ENCODE results near the gene GNB1L.

Gene GNB1L

GRCh38 chr22:19738664-19739447 is 115.8 kb downstream of the GNB1L start:
- no peak for DNase-seq (ENCODE audit: low read depth in 2 of 3, low spot score in 1 of 3)

- DNase-seq (ENCODE audit: low read depth in 2 of 3, low spot score in 1 of 3), result no peak
Observed at GRCh38 chr22:19737846-19738663, 116.6 kb downstream of the GNB1L start.

GRCh38 chr22:19735665-19736510 is 118.8 kb downstream of the GNB1L start:
- DNase-seq (ENCODE audit: low read depth in 2 of 3, low spot score in 1 of 3), result no peak

- no peak for DNase-seq (ENCODE audit: low read depth in 2 of 3, low spot score in 1 of 3)
Observed at GRCh38 chr22:19734837-19735382, 119.8 kb downstream of the GNB1L start.

- no peak for DNase-seq (ENCODE audit: low read depth in 2 of 3, low spot score in 1 of 3)
Observed at GRCh38 chr22:19734163-19734562, 120.5 kb downstream of the GNB1L start.

- no peak for DNase-seq (ENCODE audit: low read depth in 2 of 3, low spot score in 1 of 3)
Observed at GRCh38 chr22:19733755-19734154, 120.9 kb downstream of the GNB1L start.
